NOMO-1 (cell line): ENCODE measurements around the gene RBM15B.
A peak's percentile ranks its signal among the peaks of the same experiment; 100 is the strongest.
"Not testable (repeated sequence)": the region's sequence is repeated elsewhere in the genome, so short reads cannot be mapped to it uniquely, and the experiment has no call there.

Experiments used
- DNase-seq, 2 experiments: peaks; one replicate each; lab custom pipeline; 2025; ENCODE audit not compliant: unreplicated experiment in 2 of 2; lab: John Stamatoyannopoulos, UW

Gene RBM15B, protein sequence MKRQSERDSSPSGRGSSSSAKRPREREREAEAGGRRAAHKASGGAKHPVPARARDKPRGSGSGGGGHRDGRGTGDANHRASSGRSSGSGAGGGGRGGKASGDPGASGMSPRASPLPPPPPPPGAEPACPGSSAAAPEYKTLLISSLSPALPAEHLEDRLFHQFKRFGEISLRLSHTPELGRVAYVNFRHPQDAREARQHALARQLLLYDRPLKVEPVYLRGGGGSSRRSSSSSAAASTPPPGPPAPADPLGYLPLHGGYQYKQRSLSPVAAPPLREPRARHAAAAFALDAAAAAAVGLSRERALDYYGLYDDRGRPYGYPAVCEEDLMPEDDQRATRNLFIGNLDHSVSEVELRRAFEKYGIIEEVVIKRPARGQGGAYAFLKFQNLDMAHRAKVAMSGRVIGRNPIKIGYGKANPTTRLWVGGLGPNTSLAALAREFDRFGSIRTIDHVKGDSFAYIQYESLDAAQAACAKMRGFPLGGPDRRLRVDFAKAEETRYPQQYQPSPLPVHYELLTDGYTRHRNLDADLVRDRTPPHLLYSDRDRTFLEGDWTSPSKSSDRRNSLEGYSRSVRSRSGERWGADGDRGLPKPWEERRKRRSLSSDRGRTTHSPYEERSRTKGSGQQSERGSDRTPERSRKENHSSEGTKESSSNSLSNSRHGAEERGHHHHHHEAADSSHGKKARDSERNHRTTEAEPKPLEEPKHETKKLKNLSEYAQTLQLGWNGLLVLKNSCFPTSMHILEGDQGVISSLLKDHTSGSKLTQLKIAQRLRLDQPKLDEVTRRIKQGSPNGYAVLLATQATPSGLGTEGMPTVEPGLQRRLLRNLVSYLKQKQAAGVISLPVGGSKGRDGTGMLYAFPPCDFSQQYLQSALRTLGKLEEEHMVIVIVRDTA

DNA sequence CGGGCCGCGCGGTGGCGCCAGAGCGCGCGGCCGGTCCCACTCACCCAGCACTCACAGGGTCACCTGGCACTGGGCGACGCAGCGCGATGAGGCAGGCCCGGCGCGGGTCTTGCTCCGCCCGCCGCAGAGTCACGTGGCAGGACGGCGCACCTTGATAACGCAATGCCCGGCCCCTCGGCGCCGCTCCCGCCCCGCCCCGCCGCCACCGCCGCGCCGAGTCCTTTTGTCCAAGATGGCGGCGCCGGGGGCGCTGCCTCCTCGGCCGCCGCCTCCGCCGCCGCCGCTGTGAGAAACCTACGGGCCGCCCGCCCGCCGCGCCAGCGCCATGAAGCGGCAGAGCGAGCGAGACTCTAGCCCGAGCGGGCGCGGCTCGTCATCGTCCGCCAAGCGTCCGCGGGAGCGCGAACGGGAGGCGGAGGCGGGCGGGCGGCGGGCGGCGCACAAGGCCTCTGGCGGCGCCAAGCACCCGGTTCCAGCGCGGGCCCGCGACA is at the start of gene RBM15B:
RBM15B (plus strand) TSS at position 211 of the 491 bp plus-strand sequence; CDS start at position 326, 115 bp downstream.
- DNase-seq: peak; percentile 94 to 96

DNA sequence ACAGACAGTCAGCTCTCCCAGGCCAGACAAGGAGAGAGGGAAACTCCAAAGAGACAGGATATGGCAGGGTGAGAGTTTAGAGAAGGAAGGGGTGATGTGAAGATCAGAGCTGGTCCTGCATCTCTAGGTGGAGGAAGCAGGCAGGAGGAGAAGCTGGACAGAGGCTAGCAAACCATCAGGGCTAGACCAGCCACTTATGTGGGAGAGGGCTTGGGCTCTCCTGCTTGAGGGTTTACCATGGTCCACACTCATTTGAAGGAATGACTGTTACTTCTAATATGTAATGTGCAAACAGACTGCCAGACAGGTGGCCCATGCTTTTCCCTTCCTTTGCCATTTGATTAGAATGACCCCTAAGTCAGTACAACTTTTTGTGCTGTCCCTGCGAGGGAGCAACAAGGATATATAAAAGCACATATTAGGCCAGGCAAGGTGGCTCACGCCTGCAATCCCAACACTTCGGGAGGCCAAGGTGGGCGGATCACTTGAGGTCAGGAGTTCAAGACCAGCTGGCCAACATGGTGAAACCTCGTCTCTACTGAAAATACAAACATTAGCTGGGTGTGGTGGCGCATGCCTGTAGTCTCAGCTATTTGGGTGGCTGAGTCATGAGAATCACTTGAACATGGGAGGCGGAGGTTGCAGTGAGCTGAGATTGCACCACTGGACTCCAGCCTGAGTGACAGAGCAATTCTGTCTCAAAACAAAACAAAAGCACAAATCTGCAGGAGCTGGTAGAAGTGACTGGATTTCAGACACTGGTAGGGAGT is 47.0 kb upstream of the RBM15B start:
- no peak for DNase-seq

DNA sequence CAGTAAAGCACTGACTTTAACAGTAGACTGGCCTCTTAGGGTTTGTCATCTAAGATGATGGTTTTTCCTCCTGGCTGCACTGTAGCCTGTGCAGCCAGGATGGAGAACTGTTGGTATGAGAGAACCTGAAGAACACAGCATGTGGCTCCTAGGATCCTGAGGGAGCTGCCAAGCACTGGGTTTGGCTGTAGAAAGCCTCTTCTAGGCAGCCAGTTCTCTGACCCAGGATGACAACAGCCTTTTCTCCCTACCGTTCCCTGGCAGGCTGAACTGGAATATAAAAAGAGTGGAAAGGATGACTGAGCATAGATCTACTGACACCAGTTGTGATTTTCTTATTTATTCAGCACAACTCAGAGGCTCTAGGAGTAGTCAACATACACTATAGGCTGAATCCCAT is 40.3 kb upstream of the RBM15B start:
- no peak for DNase-seq

DNA sequence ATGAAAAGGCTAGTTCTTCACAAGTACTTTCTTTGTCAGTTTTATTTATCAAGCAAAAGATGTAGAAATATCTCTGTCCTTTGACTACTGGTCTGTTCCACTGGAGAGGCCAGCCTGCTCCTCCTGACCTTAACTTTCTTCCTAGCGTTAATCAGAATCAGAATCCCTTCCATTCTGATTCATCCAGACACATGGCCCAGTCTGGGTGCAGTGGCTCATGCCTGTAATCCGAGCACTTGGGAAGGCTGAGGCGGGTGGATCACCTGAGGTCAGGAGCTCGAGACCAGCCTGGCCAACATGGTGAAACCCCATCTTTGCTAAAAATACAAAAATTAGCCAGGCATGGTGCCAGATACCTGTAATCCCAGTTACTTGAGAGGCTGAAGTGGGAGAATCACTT is 38.0 kb upstream of the RBM15B start:
- no peak for DNase-seq

DNA sequence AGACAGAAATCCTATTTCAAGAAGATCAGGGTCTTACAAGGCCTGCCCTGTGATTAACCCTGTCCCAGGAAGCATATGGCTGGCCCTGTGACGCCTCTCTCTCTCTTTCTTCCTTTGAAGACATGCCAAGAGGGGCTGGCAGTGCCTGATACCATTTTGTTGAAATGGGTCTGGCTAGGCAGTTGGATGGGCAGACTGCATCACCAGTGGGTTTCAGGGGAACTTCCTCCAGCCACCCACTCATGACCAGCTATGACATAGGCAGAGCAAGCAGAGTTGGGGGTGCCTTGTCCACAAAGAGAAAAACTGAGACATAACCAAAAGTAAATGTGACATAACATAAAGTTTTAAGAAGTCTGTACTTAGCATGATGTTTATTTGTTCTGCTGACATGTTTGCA is 37.4 kb upstream of the RBM15B start:
- no peak for DNase-seq

DNA sequence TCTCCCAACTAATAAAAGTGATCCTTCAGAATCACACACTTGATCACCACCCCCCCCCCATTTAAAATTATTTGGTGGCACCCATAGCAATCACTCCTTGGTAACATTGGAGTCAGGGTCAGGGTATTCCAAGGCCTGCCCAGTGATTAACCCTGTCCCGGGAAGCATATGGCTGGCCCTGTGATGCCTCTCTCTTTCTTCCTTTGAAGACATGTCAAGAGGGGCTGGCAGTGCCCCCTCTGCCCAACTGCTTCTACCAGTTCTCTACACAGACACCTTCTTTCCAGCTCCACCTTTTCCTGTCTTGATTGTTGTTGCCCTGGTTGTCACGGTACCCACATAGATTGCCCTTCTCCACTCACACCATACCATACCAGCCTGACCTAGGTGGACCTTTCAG is 36.9 kb upstream of the RBM15B start:
- DNase-seq: no peak

DNA sequence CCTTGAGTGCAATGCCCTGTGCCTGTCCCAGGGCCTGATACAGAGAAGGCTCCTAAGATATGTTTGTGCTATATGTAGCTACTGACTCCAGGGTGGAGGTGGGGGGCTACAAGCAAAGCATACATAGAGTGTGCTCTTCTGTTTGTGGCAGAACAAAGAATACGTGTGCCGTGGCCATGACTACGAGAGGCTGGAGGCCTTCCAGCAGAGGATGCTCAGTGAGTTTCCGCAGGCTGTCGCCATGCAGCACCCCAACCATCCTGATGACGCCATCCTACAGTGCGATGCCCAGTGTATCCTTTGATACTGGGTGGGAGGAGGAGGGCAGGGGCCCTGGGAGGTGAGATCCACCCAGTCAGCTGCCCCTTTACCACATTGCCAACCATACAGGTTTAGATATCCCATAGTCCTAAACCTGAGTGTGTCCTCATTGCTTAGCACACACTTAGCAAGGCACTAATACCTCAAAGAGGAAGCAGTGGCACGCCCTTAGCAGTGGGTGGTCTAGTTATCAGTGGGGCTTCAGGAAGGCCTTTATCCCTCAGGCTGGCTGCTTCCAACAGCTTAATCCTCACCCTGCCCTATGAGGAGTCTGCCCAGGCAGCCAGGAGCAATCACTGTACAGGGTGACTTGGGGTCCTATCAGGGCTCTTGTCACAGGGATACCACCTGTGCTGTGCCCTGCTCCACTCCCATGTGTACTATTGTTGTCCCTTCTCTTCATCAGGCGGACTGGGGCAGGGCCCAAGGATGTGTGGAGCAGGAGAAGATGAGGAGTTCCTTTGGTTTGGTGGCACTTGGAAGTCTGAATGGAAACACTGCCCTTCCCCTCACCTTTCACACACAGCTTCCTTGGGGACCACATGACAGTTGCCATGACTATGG is 36.1 kb upstream of the RBM15B start:
- no peak for DNase-seq

DNA sequence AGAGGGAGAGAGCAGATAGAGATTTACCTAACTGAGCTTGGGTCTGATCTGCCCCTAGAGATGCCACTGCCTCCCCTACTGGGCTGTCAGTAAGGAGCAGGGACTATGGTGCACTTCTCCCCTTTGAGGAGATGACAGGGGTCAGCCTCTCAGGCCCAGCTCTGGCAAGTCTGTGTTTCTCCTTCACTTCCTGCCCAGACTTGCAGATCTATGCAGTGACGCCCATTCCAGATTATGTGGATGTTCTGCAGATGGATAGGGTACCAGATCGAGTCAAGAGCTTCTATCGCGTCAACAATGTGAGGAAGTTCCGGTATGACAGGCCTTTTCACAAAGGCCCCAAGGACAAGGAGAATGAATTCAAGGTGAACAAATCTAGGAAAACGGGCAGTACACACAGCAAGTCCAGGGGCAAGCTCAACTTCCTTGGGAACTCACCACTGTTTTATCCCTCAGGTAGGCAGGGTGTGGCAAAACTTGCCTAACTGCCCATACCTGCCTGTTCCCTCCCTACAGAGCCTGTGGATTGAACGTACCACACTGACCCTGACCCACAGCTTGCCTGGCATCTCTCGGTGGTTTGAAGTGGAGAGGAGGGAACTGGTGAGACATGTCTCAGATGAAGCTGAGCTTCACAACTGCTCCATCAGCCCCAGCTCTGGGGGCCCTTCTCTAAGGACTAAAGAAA is 35.0 kb upstream of the RBM15B start:
- DNase-seq: no peak

DNA sequence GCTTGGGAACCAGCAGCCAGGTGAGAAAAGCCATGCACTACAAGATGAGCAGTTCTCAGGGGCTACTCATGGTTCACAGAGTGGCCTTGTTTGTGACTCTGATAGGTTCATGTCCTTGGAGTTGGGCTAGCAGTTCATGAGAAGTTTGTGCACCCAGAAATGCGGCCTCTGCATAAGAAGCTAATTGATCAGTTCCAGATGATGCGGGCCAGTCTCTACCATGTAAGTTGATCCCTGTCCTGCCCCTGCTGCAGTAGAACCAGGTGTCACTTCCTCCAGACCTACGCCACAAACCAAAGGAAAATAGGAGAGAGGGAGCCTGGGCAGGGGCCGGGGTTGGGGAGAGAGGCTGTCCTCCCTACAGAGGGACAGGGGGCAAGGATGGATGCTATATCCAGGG is 33.2 kb upstream of the RBM15B start:
- DNase-seq: no peak

DNA sequence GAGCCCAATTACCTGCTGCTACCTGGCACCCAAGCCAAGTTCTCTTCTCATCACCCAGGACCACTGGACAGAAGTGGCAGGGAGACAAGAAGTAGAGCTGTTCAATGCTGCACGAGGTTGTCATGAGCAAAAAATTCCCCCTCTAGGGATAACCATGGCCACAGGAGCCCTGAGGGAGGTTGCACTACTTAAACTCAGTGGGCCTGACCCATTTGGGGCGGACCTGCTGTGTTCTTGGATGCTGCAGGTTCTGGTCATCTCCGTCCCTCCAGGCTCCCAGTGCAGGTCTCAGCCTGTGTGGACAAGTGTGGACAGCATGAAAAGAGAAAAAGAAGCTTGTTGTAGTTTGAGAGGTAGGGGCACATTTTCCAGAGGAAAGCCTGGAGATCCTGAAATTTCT is 32.1 kb upstream of the RBM15B start:
- DNase-seq: no peak

DNA sequence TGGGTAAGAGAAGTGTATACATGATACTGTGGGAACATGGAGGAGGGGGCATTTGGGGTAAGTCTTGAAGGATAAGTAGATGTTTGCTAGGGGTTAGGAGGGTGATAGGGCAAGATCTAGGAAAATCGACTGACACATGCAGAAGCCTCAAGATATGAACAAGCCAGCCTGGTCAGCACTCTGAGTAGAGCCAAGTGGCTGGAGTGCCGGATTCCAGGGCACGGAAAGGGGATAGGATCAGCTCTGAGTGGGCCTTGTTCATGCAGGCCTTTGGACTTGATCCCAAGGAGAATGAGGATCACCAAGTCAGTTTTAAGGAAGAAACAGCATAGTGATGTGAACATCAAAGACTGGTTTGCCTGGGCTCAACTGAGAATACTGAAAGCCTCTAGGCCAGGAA is 30.3 kb upstream of the RBM15B start:
- no peak for DNase-seq

DNA sequence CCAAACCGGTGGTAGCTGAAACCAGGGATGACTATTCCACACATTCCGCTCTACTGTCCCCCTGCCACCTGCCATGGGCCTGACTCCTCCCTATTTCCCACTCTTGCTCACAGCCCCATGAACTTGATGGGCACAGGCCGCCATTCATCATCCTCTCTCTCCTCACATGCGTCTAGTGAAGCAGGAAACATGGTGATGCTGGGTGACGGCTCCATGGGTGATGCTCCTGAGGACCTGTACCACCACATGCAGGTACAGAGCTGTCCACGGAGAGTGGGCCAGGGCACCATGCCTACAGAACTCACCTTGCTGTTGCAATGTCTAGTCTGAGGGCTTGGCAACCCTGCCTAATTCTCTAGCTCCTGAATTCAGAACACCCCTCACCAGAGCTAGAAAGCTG is 29.3 kb upstream of the RBM15B start:
- no peak for DNase-seq

DNA sequence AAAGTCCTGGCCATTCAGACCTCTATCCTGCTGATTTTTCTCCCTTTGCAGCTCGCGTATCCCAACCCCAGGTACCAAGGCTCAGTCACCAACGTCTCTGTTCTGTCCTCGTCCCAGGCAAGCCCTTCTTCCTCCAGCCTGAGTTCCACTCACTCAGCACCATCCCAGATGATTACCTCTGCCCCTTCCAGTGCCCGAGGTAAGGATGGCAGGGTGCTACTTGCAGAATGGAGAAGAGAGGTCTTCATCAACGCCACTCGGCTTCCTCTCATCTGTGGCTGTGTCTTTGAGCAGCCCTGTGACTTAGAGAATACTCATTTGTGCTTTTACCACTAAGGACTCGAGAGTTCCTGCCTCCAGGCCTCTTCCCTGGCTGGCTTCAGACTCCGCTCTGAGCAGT is 28.6 kb upstream of the RBM15B start:
- DNase-seq: no peak

DNA sequence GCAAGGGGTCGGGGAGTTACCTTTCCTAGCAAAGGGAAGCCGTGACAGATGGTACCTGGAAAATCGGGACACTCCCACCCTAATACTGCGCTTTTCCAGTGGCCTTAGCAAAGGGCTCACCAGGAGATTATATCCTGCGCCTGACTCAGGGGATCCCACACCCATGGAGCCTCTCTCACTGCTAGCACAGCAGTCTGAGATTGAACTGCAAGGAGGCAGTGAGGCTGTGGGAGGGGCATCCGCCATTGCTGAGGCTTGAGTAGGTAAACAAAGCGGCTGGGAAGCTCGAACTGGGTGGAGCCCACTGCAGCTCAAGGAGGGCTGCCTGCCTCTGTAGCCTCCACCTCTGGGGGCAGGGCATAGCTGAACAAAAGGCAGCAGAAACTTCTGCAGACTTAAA is 22.8 kb upstream of the RBM15B start:
- DNase-seq: not testable (repeated sequence)

DNA sequence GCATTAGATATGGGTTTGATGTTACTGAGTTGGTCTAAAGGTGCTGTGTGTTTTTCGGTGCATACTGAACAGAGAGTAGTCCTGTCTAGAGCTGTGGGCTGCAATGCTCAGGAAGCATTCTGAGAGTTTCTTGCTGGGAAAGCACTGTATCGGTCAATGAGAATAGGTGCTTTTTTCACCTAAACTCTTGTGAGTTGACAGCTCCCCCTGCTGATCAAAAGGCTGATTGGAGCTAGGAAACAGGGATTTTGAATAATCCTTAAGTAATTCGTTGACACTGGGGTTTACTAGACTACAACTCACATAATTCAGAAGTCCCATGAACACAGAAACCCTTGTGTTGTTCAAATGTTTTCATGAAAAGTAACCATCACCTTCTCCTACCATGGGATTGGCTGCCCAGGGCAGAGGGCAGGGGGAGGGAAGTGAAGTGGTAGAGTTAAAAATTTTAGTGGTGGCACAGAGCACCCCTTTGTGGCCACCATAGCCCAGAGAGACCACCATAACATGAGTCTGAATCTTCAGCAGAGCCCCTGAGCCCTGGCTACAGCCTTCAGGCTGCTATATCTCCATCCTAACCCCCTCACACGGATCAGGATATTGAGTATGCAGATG is 19.0 kb upstream of the RBM15B start:
- DNase-seq: peak in 1 of 2 experiments; percentile 48

DNA sequence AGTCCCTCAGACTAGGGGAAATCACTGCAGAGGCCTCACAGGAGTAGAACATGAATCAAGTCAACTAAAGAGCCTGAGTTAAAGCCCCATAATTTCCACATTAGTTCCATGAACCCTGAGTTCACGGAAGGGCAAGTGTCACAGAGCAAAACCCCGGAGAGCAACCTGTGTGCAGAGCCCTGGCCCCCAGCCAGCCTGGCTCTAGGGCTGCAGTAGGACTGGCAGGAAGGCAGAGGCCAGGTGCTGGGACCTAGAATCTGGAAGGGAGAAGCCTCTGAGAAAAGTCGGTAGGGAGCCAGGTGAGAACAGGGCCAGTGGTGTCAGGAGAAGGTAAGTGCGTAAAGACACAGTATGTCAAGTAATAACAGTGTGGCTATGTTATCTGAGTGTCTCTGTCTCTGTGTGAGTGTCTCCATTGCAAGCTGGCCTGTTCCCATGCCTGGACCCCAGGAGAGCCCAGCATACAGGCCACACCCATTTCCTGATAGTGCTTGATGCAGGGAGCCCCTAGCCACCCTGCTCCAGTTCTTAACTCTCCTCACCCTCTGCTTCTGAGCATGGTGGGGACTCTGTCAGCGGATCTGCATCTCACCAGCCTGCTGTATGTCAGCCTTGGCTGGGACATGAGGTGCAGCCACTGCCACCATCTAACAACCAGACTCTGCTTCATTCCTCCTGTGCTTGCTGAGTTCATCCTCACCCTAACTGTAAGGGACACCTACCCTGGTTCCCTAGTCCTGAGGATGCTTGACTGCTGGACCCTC is 17.2 kb upstream of the RBM15B start:
- no peak for DNase-seq

DNA sequence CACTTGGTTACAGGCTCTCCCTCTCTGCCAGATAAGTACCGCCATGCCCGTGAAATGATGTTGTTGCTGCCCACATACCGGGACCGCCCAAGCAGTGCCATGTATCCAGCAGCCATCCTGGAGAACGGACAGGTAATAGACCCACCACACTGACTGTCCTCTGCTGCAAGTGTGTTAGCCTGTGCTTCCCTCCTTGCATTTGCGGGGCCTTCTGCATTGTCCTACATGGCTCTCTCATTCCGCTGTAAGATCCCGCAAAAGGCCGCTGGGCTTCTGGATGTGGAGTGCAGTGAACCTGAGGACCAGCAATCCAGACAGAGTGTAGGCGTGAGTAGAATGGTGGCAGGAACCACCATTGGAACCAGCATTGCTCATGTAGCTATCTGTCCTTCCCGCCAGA is 16.6 kb upstream of the RBM15B start:
- no peak for DNase-seq

DNA sequence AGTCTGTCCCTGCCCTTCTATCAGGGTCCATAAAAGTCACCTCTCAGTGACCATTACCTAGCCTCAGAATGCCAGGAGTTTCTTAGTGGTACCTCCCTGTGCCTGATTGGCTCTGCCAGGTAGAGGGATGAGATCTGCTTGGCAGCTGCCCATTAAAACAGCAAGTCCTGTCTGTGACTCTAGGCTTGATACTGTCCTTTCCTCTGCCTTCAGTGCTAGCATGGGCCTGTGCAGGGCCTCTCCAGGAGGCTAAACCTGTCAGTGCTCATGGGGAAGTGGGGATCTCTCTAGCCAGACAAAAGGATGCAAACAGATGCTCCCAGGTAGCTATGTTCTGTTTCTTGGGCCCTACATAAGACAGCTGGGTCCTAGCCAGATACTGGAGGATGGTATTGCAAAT is 15.9 kb upstream of the RBM15B start:
- DNase-seq: no peak
